Endothelial cell of umbilical vein (primary cell): ENCODE measurements around the gene HPGD. TPM values are rescaled to one million over a fixed set of nuclear protein-coding genes. Genes with fewer than 3 reads are reported as not detected.

Experiments
- BruUV-seq: library from RNA; stranded (reverse); fragments of 400-500 nt; replicated peaks from 2 replicates; lab custom pipeline; 2021; lab: Mats Ljungman, UMichigan
- CTCF ChIA-PET: fragments of 300-600, 350-600 bp; sonication (Branson Sonifier 250); formaldehyde crosslinking; loops from one replicate; lab custom pipeline; 2021; ENCODE audit warnings: antibody characterized with exemption, inconsistent platforms; lab: Charles Lee
- POLR2A ChIA-PET: fragments of 300-600, 350-600 bp; sonication (Branson Sonifier 250); formaldehyde crosslinking; loops from one replicate; lab custom pipeline; 2021; ENCODE audit warnings: antibody characterized with exemption, inconsistent platforms; lab: Charles Lee
- DNase-seq: peaks from one replicate; pipeline ENCODE4 v3.0.0-alpha.2; 2011; ENCODE audit warnings: low read depth, low spot score
- FAIRE-seq: peaks from 2 replicates; lab custom pipeline; 2011; peaks lifted over from hg19 to GRCh38; lab: Jason Lieb, UNC
- H2AFZ ChIP-seq: 2 replicates; pipeline ENCODE4 v1.6.0; 2012; ENCODE audit warnings: low read depth, low read length, control low read depth, inconsistent platforms
- H3K27ac ChIP-seq: 2 replicates; pipeline ENCODE4 v1.5.1; 2011; ENCODE audit warnings: low read depth, mild to moderate bottlenecking, control low read depth, low read length, moderate library complexity; ENCODE audit not compliant: insufficient read depth
- H3K27me3 ChIP-seq, 2 experiments: 2 replicates each; pipeline versions ENCODE4 v1.6.0 to v1.6.1; 2011; ENCODE audit warnings: low read length in 2 of 2, mixed read lengths in 1 of 2; ENCODE audit not compliant: control insufficient read depth in 2 of 2, insufficient read depth in 2 of 2
- H3K36me3 ChIP-seq, 2 experiments: 2 replicates in 1 of 2; 3 replicates in 1 of 2; pipeline ENCODE4 v1.5.1; 2011; ENCODE audit warnings: low read length in 2 of 2, mild to moderate bottlenecking in 1 of 2, moderate library complexity in 1 of 2; ENCODE audit not compliant: control insufficient read depth in 2 of 2, insufficient read depth in 2 of 2; ENCODE audit errors: extremely low read depth in 1 of 2
- H3K4me1 ChIP-seq: 3 replicates; pipeline ENCODE4 v1.5.1; 2011; ENCODE audit warnings: mild to moderate bottlenecking, low read length; ENCODE audit not compliant: control insufficient read depth, insufficient read depth; ENCODE audit errors: extremely low read depth
- H3K4me2 ChIP-seq: 2 replicates; pipeline ENCODE4 v1.6.1; 2011; ENCODE audit warnings: low read length, control low read depth, mixed read lengths; ENCODE audit not compliant: insufficient read depth
- H3K4me3 ChIP-seq, 3 experiments: fragments of 200-600 bp in 1 of 3; sonication (generic), shearing (Covaris generic) in 1 of 3; replicated peaks in 1 of 3; 2 replicates each; pipeline ENCODE4 v1.5.1; 2011 to 2016; ENCODE audit warnings: control low read depth in 3 of 3, low read length in 3 of 3, mild to moderate bottlenecking in 2 of 3, inconsistent platforms in 1 of 3, low read depth in 1 of 3, moderate library complexity in 1 of 3; ENCODE audit not compliant: insufficient read depth in 1 of 3
- H3K79me2 ChIP-seq: 2 replicates; pipeline ENCODE4 v1.6.0; 2012; ENCODE audit warnings: low read length, inconsistent platforms; ENCODE audit not compliant: control insufficient read depth, insufficient read depth
- H3K9ac ChIP-seq: replicated peaks from 2 replicates; pipeline ENCODE3; 2011; ENCODE audit warnings: low read length, control low read depth; ENCODE audit not compliant: insufficient read depth; ENCODE audit errors: extremely low read depth
- H3K9me1 ChIP-seq: replicated peaks from 3 replicates; pipeline ENCODE4 v1.6.0; 2011; ENCODE audit warnings: mild to moderate bottlenecking, low read length; ENCODE audit not compliant: control insufficient read depth, insufficient read depth; ENCODE audit errors: extremely low read depth
- H3K9me3 ChIP-seq: replicated peaks from 2 replicates; pipeline ENCODE4 v1.5.1; 2012; ENCODE audit warnings: low read length, inconsistent platforms; ENCODE audit not compliant: control insufficient read depth, insufficient read depth
- H4K20me1 ChIP-seq: replicated peaks from 2 replicates; pipeline ENCODE3; 2011; ENCODE audit warnings: mild to moderate bottlenecking, low read length; ENCODE audit not compliant: control insufficient read depth, insufficient read depth; ENCODE audit errors: extremely low read depth
- CTCF ChIP-seq, 2 donors: IDR thresholded peaks; 1 replicate in 1 of 2; 2 replicates in 1 of 2; pipeline ENCODE4 v1.5.1; 2011; ENCODE audit warnings: low read length in 2 of 2, mild to moderate bottlenecking in 2 of 2, moderate library complexity in 2 of 2, control low read depth in 1 of 2, inconsistent platforms in 1 of 2, low read depth in 1 of 2; ENCODE audit not compliant: insufficient read depth in 1 of 2; ENCODE audit errors: extremely low read depth in 1 of 2
- EZH2 ChIP-seq: IDR thresholded peaks from 2 replicates; pipeline ENCODE4 v1.6.1; 2012; ENCODE audit warnings: borderline replicate concordance, low read depth, mild to moderate bottlenecking, moderate library complexity, low read length, inconsistent platforms; ENCODE audit not compliant: severe bottlenecking
- FOS ChIP-seq: IDR thresholded peaks from 2 replicates; pipeline ENCODE4 v1.6.1; 2011; ENCODE audit warnings: mild to moderate bottlenecking, low read length, moderate library complexity, borderline replicate concordance; ENCODE audit not compliant: insufficient read depth
- GATA2 ChIP-seq: IDR thresholded peaks from 2 replicates; pipeline ENCODE4 v1.7.0; 2011; ENCODE audit warnings: low read depth, mild to moderate bottlenecking, moderate library complexity, mixed read lengths, low read length; ENCODE audit not compliant: insufficient read length, insufficient read depth
- JUN ChIP-seq: IDR thresholded peaks from 2 replicates; pipeline ENCODE4 v1.6.1; 2011; ENCODE audit warnings: borderline replicate concordance, low read depth; ENCODE audit not compliant: insufficient read length, insufficient read depth
- MAX ChIP-seq: IDR thresholded peaks from 2 replicates; pipeline ENCODE4 v1.6.1; 2011; ENCODE audit not compliant: insufficient read depth, insufficient read length
- MYC ChIP-seq: IDR thresholded peaks from one replicate; pipeline ENCODE4 v1.6.1; 2011; ENCODE audit warnings: mild to moderate bottlenecking, low read depth, low read length
- POLR2A ChIP-seq: IDR thresholded peaks from 2 replicates; pipeline ENCODE4 v1.6.1; 2012; ENCODE audit warnings: low read depth, mild to moderate bottlenecking, control low read depth, low read length
- POLR2AphosphoS5 ChIP-seq: IDR thresholded peaks from 2 replicates; pipeline ENCODE4 v1.6.1; 2012; ENCODE audit warnings: low read depth, mild to moderate bottlenecking, control low read depth, low read length, moderate library complexity; ENCODE audit not compliant: insufficient read depth
- dilution Hi-C: fragments of 300-500 bp; cut with MboI; formaldehyde crosslinking; loops from one replicate; pipeline ENCODE4 v1.15.0; 2019; ENCODE audit warnings: low sequenced_read_pairs; ENCODE audit not compliant: extremely low pct_ligation_motif_present
- intact Hi-C: fragments of 100-400 bp; cut with micrococcal nuclease; formaldehyde crosslinking; loops from one replicate; pipeline ENCODE4 v1.10.0; 2022
- polyA plus RNA-seq, 4 experiments: library from polyadenylated mRNA; depleted of rRNA in 3 of 4; stranded (reverse) in 3 of 4; unstranded in 1 of 4; fragments of >200 nt; gene quantifications; 2 replicates each; pipeline versions ENCODE4 v1.2.1 to v1.2.3, GENCODE V29; 2011 to 2012; ENCODE audit warnings: missing spikeins in 1 of 4
- total RNA-seq: library from RNA; stranded (reverse); gene quantifications from 2 replicates; pipeline ENCODE4 v1.2.3, GENCODE V29; 2021

HPGD gene
- total and polyA plus RNA-seq, 2 donors (not counting 3 experiments of a cell fraction or from before 2014, with no cell fraction given) = not detected

GRCh38 chr4:174550541-174550940 lies 28.3 kb upstream of the HPGD start:
- ChIA-PET POLR2A (no interaction called here), CTCF (no interaction called here)
- H3K4me2 ChIP-seq = no peak overlapping the region
- no peak overlapping the region for H3K27ac ChIP-seq
- H3K79me2 ChIP-seq = no peaks in the 10 kb centered on the region
- no peaks in the 10 kb centered on the region for H3K4me1 ChIP-seq
- no TSS peak for BruUV-seq
- intact Hi-C loops (no loop called here), dilution Hi-C loops (no loop called here)
- no peak overlapping the region for H3K9ac ChIP-seq
- H4K20me1 ChIP-seq = no peaks in the 10 kb centered on the region
- no peak for FAIRE-seq
- no peak for DNase-seq
- no peak overlapping the region for H2AFZ ChIP-seq
- H3K36me3 ChIP-seq = no peaks in the 10 kb centered on the region
- H3K9me3 ChIP-seq = no peaks in the 10 kb centered on the region
- H3K9me1 ChIP-seq = no peaks in the 10 kb centered on the region
- no peak for TF ChIP-seq JUN
- TF ChIP-seq POLR2AphosphoS5 = no peak
- TF ChIP-seq MAX = no peak
- TF ChIP-seq POLR2A = no peak
- no peak for TF ChIP-seq FOS
- no peak for TF ChIP-seq MYC
- no peak for TF ChIP-seq EZH2
- no peak for TF ChIP-seq GATA2
- H3K4me3 ChIP-seq = no peak overlapping the region
- H3K27me3 ChIP-seq = no peaks in the 10 kb centered on the region

GRCh38 chr4:174549721-174550120 lies 27.4 kb upstream of the HPGD start:
- Histone ChIP-seq H4K20me1 (no peaks in the 10 kb centered on the region), H3K36me3 (no peaks in the 10 kb centered on the region), H3K4me3 (no peak overlapping the region), H3K79me2 (no peaks in the 10 kb centered on the region), H3K4me1 (no peaks in the 10 kb centered on the region), H3K9me1 (no peaks in the 10 kb centered on the region), H3K9me3 (no peaks in the 10 kb centered on the region), H2AFZ (no peak overlapping the region), H3K9ac (no peak overlapping the region), H3K27me3 (no peaks in the 10 kb centered on the region), H3K4me2 (no peak overlapping the region), H3K27ac (no peak overlapping the region)
- dilution Hi-C loops = no loop called here
- intact Hi-C loops = no loop called here
- FAIRE-seq = no peak
- BruUV-seq = no TSS peak
- ChIA-PET CTCF (no interaction called here), POLR2A (no interaction called here)
- TF ChIP-seq CTCF (IDR thresholded peaks at IDR 0.05; ENCODE audit: extremely low read depth in 1 of 2, insufficient read depth in 1 of 2, low read depth in 1 of 2, low read length in 2 of 2) = no peak
- TF ChIP-seq MAX = no peak
- no peak for TF ChIP-seq JUN
- no peak for TF ChIP-seq FOS
- TF ChIP-seq POLR2A = no peak
- TF ChIP-seq GATA2 = no peak
- TF ChIP-seq POLR2AphosphoS5 = no peak
- TF ChIP-seq MYC = no peak
- no peak for TF ChIP-seq EZH2
- DNase-seq = no peak
